HG03354 (cell line): ENCODE results near the gene SLC28A1.

ENCODE experiments used
- ATAC-seq: cut with Tn5 transposase; IDR thresholded peaks from one replicate; pipeline ENCODE4 v1.9.1; 2021; ENCODE audit warnings: mild to moderate bottlenecking; ENCODE audit not compliant: unreplicated experiment, poor library complexity, severe bottlenecking

The SLC28A1 gene

DNA sequence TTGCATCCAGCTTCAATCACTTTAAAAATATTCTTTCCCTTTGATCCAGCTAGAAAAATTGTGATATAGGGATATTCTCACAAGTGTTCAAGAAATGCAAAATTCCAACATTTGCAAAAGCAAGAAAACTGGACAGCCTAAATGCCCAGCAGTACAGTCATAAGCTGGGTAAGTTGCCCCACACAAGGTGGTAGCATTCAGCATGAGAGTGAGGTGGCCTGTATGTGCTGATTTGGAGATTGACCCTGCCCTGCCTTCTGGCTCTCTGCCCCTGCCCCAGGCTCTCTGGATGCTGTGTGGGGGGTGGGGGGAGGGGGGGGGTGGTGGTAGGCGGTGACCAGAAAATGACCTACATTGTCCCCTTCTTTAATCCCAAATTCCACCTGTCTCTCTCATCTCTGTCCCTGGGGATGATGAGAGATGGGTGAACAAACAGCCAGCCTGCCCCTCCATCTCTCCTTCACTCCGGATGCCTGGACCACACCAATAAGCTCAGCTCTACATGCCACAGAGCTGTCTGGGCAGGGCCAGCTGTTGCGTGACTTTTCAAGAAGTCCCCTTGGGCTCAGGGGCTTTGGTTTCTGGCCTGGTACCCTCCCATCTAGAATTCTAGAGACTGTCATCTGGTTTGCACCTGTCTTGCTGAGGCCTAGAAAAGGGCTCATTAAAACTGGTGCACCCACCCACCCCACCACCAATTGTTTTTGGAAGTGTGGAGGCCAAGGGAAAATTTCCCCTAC, 42.2 kb downstream of the SLC28A1 start:
- no peak for ATAC-seq

DNA sequence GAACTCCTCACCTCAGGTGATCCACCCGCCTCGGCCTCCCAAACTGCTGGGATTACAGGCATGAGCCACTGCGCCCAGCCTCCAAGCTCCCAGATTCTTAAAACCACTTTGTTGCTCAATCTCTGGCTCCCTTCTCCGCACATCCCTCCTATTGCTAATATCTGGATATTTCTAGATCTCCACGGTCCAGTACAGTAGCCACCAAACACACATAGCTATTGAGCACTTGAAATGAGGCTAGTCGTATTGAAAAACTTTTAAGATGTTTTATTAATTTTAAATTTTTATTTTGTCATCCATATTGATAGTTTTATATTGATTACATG, 44.3 kb downstream of the SLC28A1 start:
- no peak for ATAC-seq

DNA sequence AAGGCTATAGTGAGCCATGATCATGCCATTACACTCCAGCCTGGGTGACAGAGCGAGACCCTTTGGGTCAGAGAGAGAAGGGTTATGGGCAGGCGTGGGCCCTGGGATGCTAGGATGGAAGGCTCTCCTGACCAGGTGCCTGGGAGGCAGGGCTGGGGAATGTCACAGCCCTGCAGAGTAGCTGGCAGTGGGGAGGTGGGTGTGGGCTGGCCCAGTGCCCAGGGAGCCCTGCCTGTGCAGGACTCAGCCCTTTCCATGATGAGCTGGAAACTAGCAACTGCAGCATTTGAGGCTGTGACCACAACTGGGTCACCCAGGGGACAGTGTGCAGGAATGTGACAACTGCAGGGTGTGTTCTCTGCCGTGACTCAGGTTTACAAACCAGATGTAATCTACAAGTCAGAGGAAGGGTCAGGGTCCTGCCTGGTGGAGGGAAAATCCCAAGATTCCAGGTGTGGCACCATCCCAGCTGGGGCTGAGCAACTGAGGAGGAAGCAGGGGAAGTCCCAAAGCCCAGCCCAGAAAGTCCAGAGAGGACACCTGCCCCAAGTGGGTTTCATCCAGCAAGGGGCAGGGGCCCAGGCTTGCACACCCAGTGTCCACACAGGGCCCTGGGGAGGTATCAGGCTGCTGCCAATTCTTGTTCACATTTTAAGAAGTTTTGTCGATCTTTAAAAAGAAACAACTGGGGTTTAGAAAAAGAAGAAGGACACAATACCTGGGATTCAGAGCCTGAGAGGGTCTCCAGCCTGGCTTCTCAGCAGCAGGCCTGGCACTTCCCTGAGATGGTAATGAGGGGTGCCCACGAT, 45.5 kb downstream of the SLC28A1 start:
- no peak for ATAC-seq

DNA sequence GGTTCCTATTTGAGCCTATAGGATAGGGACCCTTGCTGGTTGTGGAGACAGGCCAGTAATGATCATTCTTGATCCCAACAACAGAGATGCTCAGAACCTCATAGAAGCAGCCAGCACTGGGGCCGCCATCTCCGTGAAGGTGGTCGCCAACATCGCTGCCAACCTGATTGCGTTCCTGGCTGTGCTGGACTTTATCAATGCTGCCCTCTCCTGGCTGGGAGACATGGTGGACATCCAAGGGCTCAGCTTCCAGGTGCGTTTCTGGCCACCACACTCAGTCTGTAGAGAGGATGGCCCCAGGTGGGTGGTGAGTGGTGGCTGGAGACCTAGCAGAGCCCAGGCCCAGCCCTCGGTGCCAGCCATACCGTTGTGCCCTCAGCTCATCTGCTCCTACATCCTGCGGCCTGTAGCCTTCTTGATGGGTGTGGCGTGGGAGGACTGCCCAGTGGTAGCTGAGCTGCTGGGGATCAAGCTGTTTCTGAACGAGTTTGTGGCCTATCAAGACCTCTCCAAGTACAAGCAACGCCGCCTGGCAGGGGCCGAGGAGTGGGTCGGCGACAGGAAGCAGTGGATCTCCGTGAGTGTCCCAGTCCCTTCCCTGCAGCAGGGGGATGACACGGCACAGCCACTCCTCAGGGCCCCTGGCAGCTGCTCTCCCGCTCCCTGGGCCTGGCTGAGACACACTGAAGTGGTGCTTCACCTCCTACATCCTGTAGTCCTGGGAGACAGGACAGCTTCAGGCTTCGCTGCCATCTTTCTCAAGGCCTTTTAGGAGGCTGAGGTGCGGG, 50.7 kb downstream of the SLC28A1 start:
- no peak for ATAC-seq

DNA sequence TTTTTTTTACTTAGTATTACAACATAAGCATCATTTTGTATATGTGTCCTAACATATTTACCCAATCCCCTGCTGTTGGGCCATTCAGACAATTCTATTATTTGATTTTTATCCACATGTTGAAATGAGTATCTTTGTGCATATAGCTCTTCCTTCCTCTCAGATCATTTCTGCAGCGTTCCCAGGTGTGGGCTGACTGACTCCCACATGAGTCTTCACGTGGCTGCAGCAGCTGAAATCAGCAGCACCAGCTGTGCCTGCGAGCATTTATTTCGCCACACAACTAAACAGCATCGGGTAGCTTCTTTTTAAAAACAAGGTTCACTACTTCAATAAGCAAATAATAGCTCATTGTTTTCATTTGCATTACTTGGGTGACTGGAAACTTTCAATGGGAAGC, 52.7 kb downstream of the SLC28A1 start:
- no peak for ATAC-seq

DNA sequence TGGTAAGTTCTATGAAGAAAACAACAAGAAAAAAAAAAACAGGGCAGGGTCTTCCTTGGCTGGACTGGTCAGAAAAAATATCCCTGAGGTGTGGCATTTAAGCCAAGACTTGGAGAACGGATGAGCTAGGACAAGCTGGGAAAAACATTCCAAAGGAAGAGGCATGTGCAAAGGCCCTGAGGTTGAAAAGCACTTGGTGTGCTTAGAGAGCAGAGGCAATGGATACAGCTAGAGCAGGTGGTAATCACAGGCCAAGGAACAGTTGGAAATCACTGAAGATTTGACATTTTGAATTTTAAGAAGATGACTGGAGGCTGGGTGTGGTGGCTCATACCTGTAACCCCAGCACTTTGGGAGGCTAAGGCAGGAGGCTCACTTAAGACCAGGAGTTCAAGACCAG, 54.3 kb downstream of the SLC28A1 start:
- no peak for ATAC-seq

DNA sequence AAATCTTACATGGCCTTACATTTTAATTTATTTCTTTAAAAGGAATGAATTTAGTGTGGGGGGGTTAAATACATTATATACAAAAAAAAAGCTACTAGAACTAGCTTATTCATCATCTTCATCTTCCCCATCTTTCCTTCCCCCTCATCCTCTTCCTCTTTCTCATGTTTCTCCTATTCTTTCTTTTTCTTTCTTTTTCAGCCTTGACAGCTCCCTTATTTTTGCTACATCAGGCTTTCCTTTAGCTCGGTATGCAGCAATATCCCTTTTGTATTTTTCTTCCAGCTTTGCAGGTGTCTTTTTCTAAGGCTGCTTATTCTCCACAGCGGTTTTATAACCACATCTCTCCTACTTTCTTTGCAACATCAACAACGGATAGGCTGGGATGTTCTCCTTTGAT, 55.9 kb downstream of the SLC28A1 start:
- no peak for ATAC-seq

DNA sequence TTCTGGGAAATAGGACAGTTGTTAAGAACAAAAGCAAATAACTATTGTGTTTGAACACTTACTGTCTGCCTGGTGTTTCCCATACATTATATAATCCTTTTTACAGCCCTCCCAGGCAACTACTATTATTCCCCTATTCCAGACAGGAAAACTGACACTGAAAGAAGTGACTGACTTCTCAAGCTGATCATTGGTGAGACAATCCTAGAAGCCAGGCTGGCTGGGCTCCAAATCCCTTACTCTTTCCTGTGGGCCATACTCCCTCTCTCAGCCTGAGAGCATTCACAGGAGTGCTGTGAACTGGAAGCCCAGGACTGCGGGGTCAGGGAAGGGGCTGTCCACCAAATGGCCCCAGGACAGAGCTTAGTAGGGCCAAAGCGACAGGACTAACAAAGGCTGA, 58.0 kb downstream of the SLC28A1 start:
- no peak for ATAC-seq

DNA sequence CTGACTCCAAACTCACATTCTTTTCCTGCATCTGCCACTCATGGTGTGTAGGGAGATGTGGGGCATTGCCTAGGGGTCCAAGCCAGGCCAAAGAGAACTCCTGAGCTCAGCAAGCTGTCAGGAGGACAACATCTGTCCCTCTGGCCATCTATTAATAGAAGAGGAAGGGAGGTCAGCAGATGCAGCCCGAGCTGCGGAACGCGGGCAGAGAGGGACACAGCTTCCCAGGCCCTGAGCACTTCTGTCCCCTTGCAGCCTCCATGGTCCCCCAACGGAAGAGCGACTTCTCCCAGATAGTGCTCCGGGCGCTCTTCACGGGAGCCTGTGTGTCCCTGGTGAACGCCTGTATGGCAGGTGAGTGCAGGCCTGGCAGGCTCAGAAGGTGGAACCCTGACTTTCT, 59.8 kb downstream of the SLC28A1 start:
- ATAC-seq = no peak

DNA sequence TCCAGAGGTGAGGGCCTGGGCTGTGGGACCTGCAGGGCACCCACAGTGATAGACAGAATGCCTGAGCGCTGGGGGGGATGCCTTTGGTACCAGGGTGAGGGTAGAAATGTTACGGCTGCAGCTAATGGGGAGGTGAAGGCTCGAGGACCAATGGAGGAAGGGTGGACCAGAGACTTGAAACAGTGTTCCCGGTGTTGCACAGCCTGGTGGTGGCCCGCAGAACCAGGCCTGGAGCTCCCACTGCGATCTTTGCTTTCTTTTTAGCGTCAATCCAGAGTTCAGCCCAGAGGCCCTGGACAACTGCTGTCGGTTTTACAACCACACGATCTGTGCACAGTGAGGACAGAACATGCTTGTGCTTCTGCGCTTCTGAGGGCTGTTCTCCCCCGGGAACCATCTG, 60.4 kb downstream of the SLC28A1 start:
- ATAC-seq = no peak

DNA sequence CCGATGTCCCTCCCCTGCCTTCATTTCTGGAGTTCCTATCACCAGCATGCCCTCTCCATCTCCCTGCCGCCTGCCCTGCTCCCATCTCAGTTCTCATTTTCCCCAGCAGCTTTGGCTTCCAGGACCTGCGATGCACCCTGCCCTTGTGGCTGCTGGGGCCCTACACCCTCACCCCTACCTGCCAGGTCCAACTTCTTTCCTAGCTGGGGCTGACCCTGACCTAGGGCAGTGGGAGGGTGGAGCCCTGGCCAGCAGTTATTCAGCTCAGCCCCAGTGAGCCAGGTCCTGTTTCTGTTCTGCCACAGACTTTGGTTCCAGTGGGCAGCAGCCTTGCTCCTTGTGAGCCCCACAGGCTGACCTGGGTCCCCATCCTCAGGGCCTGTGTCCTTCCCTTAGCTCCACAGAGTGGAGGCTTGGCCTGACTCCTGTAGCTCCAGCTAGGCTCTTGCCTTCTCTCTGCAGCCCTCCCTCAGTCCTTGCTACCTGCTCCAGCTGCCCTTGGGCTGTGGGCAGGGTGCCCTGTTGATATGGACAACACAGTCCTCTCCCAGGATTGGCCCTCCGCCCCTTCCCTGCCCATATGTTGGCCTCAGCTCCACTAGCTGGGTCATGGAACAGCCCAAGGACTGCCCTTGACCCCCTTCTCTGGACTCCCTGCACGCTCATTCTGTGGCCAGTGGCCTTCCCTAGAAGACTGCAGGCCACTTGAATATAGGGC, 62.5 kb downstream of the SLC28A1 start:
- ATAC-seq = no peak

DNA sequence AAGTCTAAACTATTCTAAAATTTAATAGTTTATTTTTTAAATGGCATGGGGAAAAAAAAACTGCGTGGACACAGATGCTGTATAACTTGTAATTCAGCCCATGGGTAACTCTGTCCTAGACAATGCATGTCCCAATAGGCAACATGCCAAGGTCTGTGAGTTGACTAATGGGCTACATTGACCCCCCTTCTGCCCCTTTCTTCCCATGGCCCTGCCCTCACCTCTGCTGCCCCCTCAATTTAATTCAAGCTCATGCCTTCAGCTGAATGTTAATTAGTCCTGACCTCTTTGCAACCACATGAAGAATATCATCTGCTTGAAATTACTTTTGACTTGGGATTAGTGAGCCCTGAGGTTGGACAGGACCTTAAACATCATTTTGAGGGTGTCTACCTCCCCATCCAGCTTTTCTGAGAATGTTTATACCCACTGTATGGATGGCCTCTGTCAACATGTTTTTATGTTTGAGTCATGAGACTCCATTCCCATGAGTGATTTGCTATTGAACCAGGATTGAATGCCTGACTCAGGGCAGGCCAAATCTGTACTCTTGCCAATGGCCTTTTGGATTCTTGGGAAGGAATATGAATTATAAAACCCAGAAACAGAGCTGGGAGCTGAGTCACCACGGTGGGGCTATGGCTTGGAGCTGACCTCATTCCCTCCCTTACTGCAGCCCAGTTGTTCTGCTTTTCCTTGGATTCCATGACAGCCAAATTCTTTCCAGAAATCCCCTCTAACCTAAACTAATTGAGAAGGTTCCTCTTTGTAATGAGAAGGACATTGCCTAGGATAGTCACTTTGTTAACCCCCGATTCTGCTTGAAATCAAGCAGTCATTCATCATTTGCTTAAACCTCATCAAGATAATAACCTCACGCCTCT, 63.7 kb downstream of the SLC28A1 start:
- no peak for ATAC-seq

DNA sequence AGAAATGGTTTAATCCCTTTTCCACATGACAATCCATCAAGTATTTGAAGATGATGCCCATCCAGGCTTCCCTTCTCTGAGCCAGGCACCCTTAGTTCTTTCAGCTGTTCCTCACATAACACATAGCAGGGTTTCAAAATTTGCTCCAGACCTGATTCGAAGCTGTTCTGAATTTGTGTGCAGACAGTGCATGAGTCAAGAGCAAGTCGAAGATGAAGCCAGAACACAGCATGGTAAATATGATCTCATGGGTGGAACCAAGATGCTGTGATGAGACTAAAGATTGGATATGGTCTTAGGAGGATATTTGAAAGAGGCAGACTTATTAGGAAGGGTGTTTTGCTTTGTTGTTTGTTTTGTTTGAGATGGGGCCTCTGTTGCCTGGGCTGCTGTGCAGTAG, 64.6 kb downstream of the SLC28A1 start:
- ATAC-seq = no peak

DNA sequence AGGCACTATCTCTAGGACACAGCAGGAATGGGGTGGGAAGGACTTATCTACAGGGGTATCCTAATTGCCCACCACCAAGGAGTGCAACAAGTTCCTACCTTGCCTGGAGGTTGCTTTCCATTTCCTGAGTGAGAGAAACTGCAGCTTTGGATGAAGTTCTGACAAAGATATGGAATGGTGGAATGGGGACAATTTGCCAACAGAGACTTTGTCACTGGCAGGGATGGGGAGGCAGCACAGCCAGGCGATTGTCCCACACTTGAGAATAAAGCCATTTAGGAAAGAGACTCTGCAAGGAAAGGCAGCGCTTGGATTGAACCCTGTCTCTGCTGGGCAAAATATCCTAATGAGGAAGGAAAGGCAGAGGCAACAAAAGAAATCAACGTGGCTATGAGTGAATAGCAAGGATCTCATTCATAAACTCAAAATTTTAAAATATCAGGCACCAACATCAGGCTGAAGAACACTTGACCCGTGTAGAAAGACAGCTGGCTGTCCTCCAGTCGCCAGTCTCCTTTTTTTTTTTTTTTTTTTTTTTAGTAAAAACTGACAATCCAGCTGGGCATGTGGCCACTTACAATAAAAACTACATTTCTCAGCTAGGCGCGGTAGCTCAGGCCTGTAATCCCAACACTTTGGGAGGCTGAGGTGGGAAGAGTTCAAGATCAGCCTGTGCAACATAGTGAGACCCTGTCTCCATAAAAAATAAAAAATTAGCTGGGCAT, 65.5 kb downstream of the SLC28A1 start:
- no peak for ATAC-seq

DNA sequence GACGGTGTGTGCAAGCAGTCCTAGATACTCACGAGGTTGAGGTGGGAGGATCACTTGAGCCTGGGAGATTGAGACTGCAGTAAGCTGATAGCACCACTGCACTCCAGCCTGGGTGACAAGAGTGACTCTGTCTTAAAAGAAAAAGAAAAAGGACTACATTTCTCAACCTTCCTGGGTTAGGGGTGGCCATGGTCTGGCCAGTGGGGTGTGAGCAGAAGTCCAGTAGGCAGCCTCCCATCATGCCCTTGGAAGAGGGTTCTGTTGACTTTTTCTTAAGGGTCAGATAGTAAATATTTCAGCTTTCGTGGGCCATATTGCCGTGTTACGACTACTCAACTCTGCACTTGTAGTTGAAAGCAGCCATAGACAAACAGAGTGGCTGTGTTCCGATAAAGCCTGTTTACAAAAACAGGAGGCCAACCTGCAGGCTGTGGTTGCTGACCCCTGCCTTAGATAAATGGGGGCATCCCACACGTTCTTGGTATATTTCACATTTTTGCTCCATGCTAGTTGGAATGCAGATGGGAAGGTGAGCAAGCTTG, 66.2 kb downstream of the SLC28A1 start:
- ATAC-seq = no peak

DNA sequence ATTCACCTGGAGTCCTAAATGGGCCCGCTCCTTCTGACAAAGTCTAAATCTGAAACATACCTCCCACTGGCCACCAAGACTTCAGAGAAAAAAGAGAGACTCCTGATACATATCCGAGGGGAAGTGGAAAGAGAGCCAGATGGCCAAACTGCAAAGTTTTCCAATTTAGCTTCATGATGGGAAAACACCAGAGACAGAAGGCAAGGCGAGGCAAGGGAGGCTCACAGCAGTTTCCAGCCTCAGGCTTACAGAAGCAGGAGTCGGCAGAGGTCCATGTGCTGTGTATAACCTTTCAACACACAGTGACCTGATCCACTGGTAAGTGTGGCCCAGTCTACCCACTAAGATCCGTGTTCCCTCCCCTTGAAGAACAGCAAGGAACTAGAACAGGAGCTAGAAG, 67.3 kb downstream of the SLC28A1 start:
- no peak for ATAC-seq

DNA sequence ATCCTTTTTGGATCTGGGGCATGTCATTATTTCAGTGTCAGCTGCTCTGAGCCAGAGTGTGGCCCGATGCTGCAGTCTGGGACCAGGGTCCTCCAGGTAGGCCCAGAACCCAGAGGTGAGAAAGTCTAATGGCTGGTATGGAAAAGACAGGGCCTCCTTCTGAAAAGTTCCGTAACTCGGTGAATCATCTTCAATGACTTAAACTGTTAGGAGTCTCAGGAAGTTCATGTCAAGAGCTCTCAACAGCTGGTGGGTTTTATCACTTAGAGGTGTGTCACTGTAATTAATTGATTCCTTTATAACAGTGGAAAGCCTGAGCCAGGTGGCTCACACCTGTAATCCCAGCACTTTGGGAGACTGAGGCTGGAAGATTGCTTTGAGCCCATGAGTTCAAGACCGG, 68.7 kb downstream of the SLC28A1 start:
- ATAC-seq = no peak

DNA sequence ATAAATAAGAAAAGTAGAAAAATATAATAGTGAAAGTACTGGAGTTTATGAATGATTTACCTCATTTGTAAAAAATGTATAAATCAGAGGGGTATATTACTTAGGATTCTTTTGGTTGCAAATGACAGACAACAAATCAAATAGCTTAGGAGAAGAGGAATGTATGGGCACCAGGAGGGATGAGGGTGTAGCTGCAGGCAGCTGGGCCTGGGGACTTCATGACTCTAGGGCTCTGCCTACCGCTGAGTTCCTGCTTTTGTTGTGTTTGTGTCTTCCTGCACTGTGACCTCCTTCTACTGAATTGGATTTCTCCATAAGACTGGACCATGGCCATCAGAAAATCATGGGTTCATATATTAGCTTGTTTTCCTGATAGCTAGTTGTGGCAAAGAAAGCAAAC, 69.3 kb downstream of the SLC28A1 start:
- ATAC-seq = no peak
